Sigmoid colon (tissue), 7 donors: Measurements from ENCODE around the gene ERP44. TPM values are rescaled to one million over a fixed set of nuclear protein-coding genes. Genes with fewer than 3 reads are reported as not detected.

ENCODE experiments used
- DNase-seq: peaks from one replicate; pipeline ENCODE4 v3.0.0-alpha.2; 2019
- H3K27ac ChIP-seq, 4 donors: fragments of 200-600 bp; sonication (generic); one replicate each; pipeline ENCODE4 v1.5.1; 2016 to 2019; ENCODE audit warnings: mild to moderate bottlenecking in 1 of 4
- H3K27me3 ChIP-seq, 3 donors: fragments of 200-600 bp; sonication (generic); one replicate each; pipeline ENCODE4 v1.5.1; 2019; ENCODE audit warnings: mild to moderate bottlenecking in 1 of 3
- H3K36me3 ChIP-seq, 4 donors: fragments of 200-600 bp; sonication (generic); one replicate each; pipeline ENCODE4 v1.5.1; 2016 to 2019
- H3K4me1 ChIP-seq, 4 donors: fragments of 200-600 bp; sonication (generic); one replicate each; pipeline ENCODE4 v1.5.1; 2017 to 2019
- H3K4me3 ChIP-seq, 4 donors: fragments of 200-600 bp; sonication (generic); one replicate each; pipeline ENCODE4 v1.5.1; 2017 to 2019; ENCODE audit warnings: mild to moderate bottlenecking in 2 of 4, moderate library complexity in 1 of 4
- H3K9me3 ChIP-seq, 4 donors: fragments of 200-600 bp in 3 of 4; sonication (generic) in 3 of 4; one replicate each; pipeline versions ENCODE4 v1.5.1 to v1.6.1; 2013 to 2019
- EP300 ChIP-seq, 4 donors: sonication (generic); formaldehyde crosslinking; IDR thresholded peaks; one replicate each; pipeline ENCODE4 v1.6.1; 2017; ENCODE audit warnings: antibody characterized with exemption in 4 of 4
- POLR2A ChIP-seq, 2 donors: fragments of 450-650 bp; IDR thresholded peaks; one replicate each; pipeline ENCODE4 v1.6.1; 2016; ENCODE audit warnings: antibody characterized with exemption in 2 of 2, mild to moderate bottlenecking in 2 of 2, moderate library complexity in 2 of 2
- POLR2AphosphoS5 ChIP-seq, 4 donors: sonication (generic); formaldehyde crosslinking; IDR thresholded peaks; one replicate each; pipeline ENCODE4 v1.6.1; 2017; ENCODE audit warnings: antibody characterized with exemption in 4 of 4
- WGBS, 2 donors: extraction: QIAGEN DNeasy Blood & Tissue Kit; methylation state at CpG; one replicate each; pipeline ENCODE4 v1.1.7; 2013; 5-methylcytosine and 5-hydroxymethylcytosine counted together
- intact Hi-C: fragments of 100-400 bp; cut with DNase I; formaldehyde crosslinking; loops from one replicate; pipeline ENCODE4 v1.15.1; 2023
- polyA plus RNA-seq, 3 donors: library from polyadenylated mRNA; stranded (reverse); fragments of 200-250 nt; gene quantifications; one replicate each; pipeline ENCODE4 v1.2.3, GENCODE V29; 2013
- total RNA-seq, 4 donors: library from RNA; depleted of rRNA; stranded (reverse); fragments of >200 nt; gene quantifications; one replicate each; pipeline ENCODE4 v1.1.0, GENCODE V29; 2016
- TF ChIP-seq, protein P1 (sequence below), 4 experiments: fragments of 450-650 bp in 3 of 4; fragments of 200-600 bp in 1 of 4; IDR thresholded peaks; one replicate each; pipeline ENCODE4 v1.5.1; 2016 to 2019; ENCODE audit warnings: antibody characterized with exemption in 4 of 4, mild to moderate bottlenecking in 3 of 4, moderate library complexity in 2 of 4
- donor health status: healthy with polysubstance abuse.
- donor health status: Bipolar disorder and iron deficiency.
- donor health status: healthy.

The ERP44 gene
- total and polyA plus RNA-seq, 7 donors: 6.6 to 22.1 (median 11.9) TPM

DNA sequence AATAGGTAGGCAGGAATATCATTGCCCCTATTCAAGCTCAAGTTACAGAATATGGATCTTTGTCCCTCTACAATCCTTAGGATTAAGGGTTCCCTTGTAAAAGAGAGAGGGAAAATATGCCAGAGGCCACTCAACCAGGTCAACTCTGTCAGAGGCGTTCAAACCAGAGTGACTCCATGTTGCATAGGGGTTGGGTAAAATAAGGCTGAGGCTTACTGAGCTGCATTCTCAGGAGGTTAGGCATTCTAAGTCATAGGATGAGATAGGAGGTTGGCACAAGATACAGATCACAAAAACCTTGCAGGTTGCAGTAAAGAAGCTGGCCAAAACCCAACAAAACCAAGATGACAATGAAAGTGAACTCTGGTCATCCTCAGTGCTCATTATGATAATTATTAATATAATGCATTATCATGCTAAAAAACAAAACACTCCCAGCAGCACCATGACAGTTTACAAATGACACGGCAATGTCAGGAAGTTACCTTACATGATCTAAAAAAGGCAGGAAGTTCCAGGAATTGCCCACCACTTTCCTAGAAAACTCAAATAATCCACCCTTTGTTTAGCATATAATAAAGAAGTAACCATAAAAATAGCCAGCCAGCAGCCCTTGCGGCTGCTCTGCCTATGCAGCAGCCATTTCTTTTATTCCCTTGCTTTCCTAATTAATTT, 64.8 kb downstream of the ERP44 start:
- H3K36me3 ChIP-seq: no peaks in the 10 kb centered on the region
- TF ChIP-seq POLR2AphosphoS5 (IDR thresholded peaks at IDR 0.05) (no peak), EP300 (IDR thresholded peaks at IDR 0.05) (no peak), POLR2A (IDR thresholded peaks at IDR 0.05) (no peak)
- TF ChIP-seq, protein P1, sequence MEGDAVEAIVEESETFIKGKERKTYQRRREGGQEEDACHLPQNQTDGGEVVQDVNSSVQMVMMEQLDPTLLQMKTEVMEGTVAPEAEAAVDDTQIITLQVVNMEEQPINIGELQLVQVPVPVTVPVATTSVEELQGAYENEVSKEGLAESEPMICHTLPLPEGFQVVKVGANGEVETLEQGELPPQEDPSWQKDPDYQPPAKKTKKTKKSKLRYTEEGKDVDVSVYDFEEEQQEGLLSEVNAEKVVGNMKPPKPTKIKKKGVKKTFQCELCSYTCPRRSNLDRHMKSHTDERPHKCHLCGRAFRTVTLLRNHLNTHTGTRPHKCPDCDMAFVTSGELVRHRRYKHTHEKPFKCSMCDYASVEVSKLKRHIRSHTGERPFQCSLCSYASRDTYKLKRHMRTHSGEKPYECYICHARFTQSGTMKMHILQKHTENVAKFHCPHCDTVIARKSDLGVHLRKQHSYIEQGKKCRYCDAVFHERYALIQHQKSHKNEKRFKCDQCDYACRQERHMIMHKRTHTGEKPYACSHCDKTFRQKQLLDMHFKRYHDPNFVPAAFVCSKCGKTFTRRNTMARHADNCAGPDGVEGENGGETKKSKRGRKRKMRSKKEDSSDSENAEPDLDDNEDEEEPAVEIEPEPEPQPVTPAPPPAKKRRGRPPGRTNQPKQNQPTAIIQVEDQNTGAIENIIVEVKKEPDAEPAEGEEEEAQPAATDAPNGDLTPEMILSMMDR (IDR thresholded peaks at IDR 0.05): no peak
- H3K4me1 ChIP-seq: peaks cover 0 to 9% (median 4%) of the 10 kb centered on the region in 4 donors
- intact Hi-C loops: no loop called here
- no peaks in the 10 kb centered on the region for H3K9me3 ChIP-seq
- no peaks in the 10 kb centered on the region for H3K27me3 ChIP-seq
- no peak overlapping the region for H3K4me3 ChIP-seq
- DNase-seq: no peak
- 89 to 91% methylated on average over 3 of the region's 3 CpGs for WGBS, 2 donors
- H3K27ac ChIP-seq: no peak overlapping the region

DNA sequence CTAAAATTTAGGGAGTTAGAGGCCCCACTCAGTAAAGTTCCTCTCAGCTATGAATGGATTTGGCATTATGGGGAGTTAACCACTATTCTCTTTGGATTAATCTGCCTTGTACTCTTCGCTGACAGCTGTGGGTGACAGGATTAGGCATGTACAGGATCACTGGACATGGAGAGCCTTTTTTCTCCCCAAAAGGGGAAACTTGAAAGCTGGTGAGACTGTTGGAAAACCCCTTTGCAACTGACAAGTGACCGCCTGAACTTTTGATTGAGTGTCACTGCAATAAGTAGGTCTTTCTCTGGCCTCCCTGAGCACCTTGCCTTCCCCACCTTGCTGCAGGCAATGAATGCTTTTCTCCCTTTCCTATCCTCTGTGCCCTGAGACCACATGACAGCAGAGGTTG, 68.3 kb downstream of the ERP44 start:
- 90 to 95% methylated on average over 2 of the region's 2 CpGs for WGBS, 2 donors
- intact Hi-C loops: no loop called here
- no peaks in the 10 kb centered on the region for H3K27me3 ChIP-seq

GRCh38 chr9:100029251-100029650, 69.5 kb downstream of the ERP44 start:
- WGBS, 2 donors: 84 to 85% methylated on average over 3 of the region's 3 CpGs
- intact Hi-C loops: loop anchor here (5.0 kb wide), 2 partner anchors 193 to 568 kb away; no protein-coding TSS in a partner anchor
- H3K9me3 ChIP-seq: no peaks in the 10 kb centered on the region
- no peak overlapping the region for H3K4me3 ChIP-seq
- no peak overlapping the region for H3K27ac ChIP-seq
- no peaks in the 10 kb centered on the region for H3K27me3 ChIP-seq
- DNase-seq: no peak
- H3K36me3 ChIP-seq: no peaks in the 10 kb centered on the region
- no peaks in the 10 kb centered on the region for H3K4me1 ChIP-seq
- TF ChIP-seq POLR2A (IDR thresholded peaks at IDR 0.05) (no peak), POLR2AphosphoS5 (IDR thresholded peaks at IDR 0.05) (no peak)
- TF ChIP-seq, protein P1 (IDR thresholded peaks at IDR 0.05): no peak

More for the DNA sequence above, 68.3 kb downstream of the ERP44 start:
- DNase-seq: no peak
- Histone ChIP-seq H3K4me1 (no peaks in the 10 kb centered on the region), H3K4me3 (no peak overlapping the region), H3K27ac (no peak overlapping the region), H3K36me3 (no peaks in the 10 kb centered on the region), H3K9me3 (no peaks in the 10 kb centered on the region)
- TF ChIP-seq, protein P1 (IDR thresholded peaks at IDR 0.05): no peak

DNA sequence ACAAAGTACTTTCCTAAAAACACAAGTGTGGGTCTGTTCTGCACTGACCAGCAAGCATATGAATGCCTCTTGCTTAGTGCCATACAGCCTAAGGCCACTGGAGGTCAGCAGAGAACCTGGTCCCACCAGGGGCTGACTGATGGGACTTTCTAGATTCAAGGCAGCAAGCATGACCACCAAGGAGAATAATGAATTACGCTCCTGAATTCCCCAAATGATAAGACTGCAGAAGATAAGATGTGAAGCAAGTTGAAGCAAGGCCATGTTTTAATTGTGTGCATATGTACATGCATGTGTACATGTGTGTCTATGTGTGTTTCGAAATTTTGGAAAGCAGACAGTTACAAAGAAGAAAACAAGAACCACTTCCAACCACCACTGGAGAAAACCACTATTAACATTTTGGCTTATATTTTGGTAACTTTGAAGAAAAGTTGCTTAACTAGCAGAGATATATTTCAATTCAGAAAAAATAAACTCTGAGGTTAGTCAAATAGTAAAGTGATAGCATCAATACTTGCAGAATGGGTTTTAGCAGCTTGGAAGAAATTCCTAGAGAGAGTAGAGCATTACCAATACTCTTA, 70.5 kb downstream of the ERP44 start:
- intact Hi-C loops: loop anchor here (5.0 kb wide), 2 partner anchors 194 to 569 kb away; no protein-coding TSS in a partner anchor
- DNase-seq: peak; percentile 73

More for the DNA sequence above, 70.5 kb downstream of the ERP44 start:
- WGBS, 2 donors: 79 to 80% methylated on average over 2 of the region's 2 CpGs
- TF ChIP-seq, protein P1 (IDR thresholded peaks at IDR 0.05): peak; percentile 37 to 92 (median 77)
- no peak for TF ChIP-seq POLR2AphosphoS5 (IDR thresholded peaks at IDR 0.05)
- Histone ChIP-seq H3K4me3 (no peak overlapping the region), H3K27ac (no peak overlapping the region), H3K27me3 (no peaks in the 10 kb centered on the region), H3K9me3 (no peaks in the 10 kb centered on the region), H3K4me1 (no peaks in the 10 kb centered on the region), H3K36me3 (no peaks in the 10 kb centered on the region)
